Trophoblast cell (in vitro differentiated cells and primary cell): ENCODE measurements around the gene EXOSC9.
A peak's percentile ranks its signal among the peaks of the same experiment; 100 is the strongest.

Source experiments
- DNase-seq, 2 donors: peaks; one replicate each; pipeline ENCODE4 v3.0.0-alpha.2; 2016
- H2AFZ ChIP-seq: 2 replicates; pipeline ENCODE4 v1.6.1; 2013; ENCODE audit warnings: low read length, moderate library complexity, mild to moderate bottlenecking; ENCODE audit not compliant: insufficient read depth, poor library complexity
- H2AK5ac ChIP-seq: 2 replicates; pipeline ENCODE4 v1.6.1; 2013; ENCODE audit warnings: mild to moderate bottlenecking, low read length
- H2BK120ac ChIP-seq: 2 replicates; pipeline ENCODE4 v1.6.1; 2013; ENCODE audit warnings: low read length, mild to moderate bottlenecking, moderate library complexity; ENCODE audit not compliant: insufficient read depth, poor library complexity
- H2BK12ac ChIP-seq: 2 replicates; pipeline ENCODE4 v1.6.1; 2013; ENCODE audit warnings: mild to moderate bottlenecking, low read length, moderate library complexity
- H2BK5ac ChIP-seq: 2 replicates; pipeline ENCODE4 v1.6.1; 2013; ENCODE audit warnings: low read length, low read depth, moderate library complexity, mild to moderate bottlenecking; ENCODE audit not compliant: poor library complexity
- H3K14ac ChIP-seq: 2 replicates; pipeline ENCODE4 v1.6.1; 2013; ENCODE audit warnings: mild to moderate bottlenecking, low read length
- H3K18ac ChIP-seq: 2 replicates; pipeline ENCODE4 v1.6.1; 2013; ENCODE audit warnings: mild to moderate bottlenecking, low read length
- H3K23ac ChIP-seq: 2 replicates; pipeline ENCODE4 v1.6.1; 2013; ENCODE audit warnings: low read length
- H3K27ac ChIP-seq: 2 replicates; pipeline ENCODE4 v1.5.1; 2013; ENCODE audit warnings: low read depth, mild to moderate bottlenecking, inconsistent platforms, low read length, moderate library complexity
- H3K27me3 ChIP-seq: 2 replicates; pipeline ENCODE4 v1.6.1; 2013; ENCODE audit warnings: inconsistent platforms, mild to moderate bottlenecking, low read length, moderate library complexity; ENCODE audit not compliant: insufficient read depth
- H3K36me3 ChIP-seq, 2 experiments: 1 replicate in 1 of 2; 2 replicates in 1 of 2; pipeline ENCODE4 v1.6.1; 2013; ENCODE audit warnings: low read length in 2 of 2, mild to moderate bottlenecking in 2 of 2, moderate library complexity in 1 of 2; ENCODE audit not compliant: insufficient read depth in 2 of 2, control insufficient read depth in 1 of 2
- H3K4ac ChIP-seq: 2 replicates; pipeline ENCODE4 v1.6.1; 2013; ENCODE audit warnings: low read depth, mild to moderate bottlenecking, low read length, moderate library complexity
- H3K4me1 ChIP-seq, 2 experiments: 1 replicate in 1 of 2; 2 replicates in 1 of 2; pipeline ENCODE4 v1.6.1; 2013; ENCODE audit warnings: low read length in 2 of 2, mild to moderate bottlenecking in 2 of 2, moderate library complexity in 1 of 2; ENCODE audit not compliant: insufficient read depth in 2 of 2, control insufficient read depth in 1 of 2
- H3K4me2 ChIP-seq: 2 replicates; pipeline ENCODE4 v1.6.1; 2013; ENCODE audit warnings: inconsistent platforms, mild to moderate bottlenecking, low read length, moderate library complexity
- H3K4me3 ChIP-seq: 2 replicates; pipeline ENCODE4 v1.5.1; 2013; ENCODE audit warnings: mild to moderate bottlenecking, low read depth, low read length, inconsistent platforms
- H3K79me1 ChIP-seq: one replicate; pipeline ENCODE4 v1.6.1; 2013; ENCODE audit warnings: low read length
- H3K79me2 ChIP-seq: 2 replicates; pipeline ENCODE4 v1.6.1; 2013; ENCODE audit warnings: low read length, mild to moderate bottlenecking; ENCODE audit not compliant: control insufficient read depth, insufficient read depth, poor library complexity
- H3K9ac ChIP-seq: 2 replicates; pipeline ENCODE4 v1.6.1; 2013; ENCODE audit warnings: mild to moderate bottlenecking, low read length
- H3K9me3 ChIP-seq: 2 replicates; pipeline ENCODE4 v1.6.1; 2013; ENCODE audit warnings: low read depth, mild to moderate bottlenecking, control low read depth, inconsistent platforms, low read length; ENCODE audit not compliant: insufficient read depth
- H4K12ac ChIP-seq: 2 replicates; pipeline ENCODE4 v1.6.1; 2013; ENCODE audit warnings: low read depth, mild to moderate bottlenecking, low read length, moderate library complexity
- H4K8ac ChIP-seq: 2 replicates; pipeline ENCODE4 v1.6.1; 2013; ENCODE audit warnings: low read depth, mild to moderate bottlenecking, low read length, moderate library complexity
- H4K91ac ChIP-seq: one replicate; pipeline ENCODE4 v1.6.1; 2013; ENCODE audit warnings: low read depth, mild to moderate bottlenecking, low read length, moderate library complexity
- WGBS: extraction: QIAGEN DNeasy Blood & Tissue Kit; methylation state at CpG from one replicate; pipeline ENCODE4 v1.1.7; 2013; ENCODE audit warnings: missing lambda C conversion rate; ENCODE audit not compliant: insufficient read length, insufficient coverage; ENCODE audit errors: extremely low coverage; 5-methylcytosine and 5-hydroxymethylcytosine counted together

EXOSC9 gene

GRCh38 chr4:121817701-121818100, 16.6 kb downstream of the EXOSC9 start:
- Histone ChIP-seq H2BK120ac (no peak overlapping the region), H3K27me3 (no peaks in the 10 kb centered on the region), H3K4me3 (no peak overlapping the region), H3K36me3 (peaks cover 4 to 13% of the 10 kb centered on the region in 2 experiments), H3K4ac (no peak overlapping the region), H3K27ac (no peak overlapping the region), H3K14ac (no peak overlapping the region), H2BK12ac (no peak overlapping the region), H4K91ac (no peak overlapping the region), H3K79me1 (no peaks in the 10 kb centered on the region), H3K23ac (no peak overlapping the region), H3K4me1 (peaks cover 2% of the 10 kb centered on the region in 2 experiments), H4K12ac (no peak overlapping the region), H3K4me2 (no peak overlapping the region), H3K9ac (no peak overlapping the region), H3K9me3 (no peaks in the 10 kb centered on the region), H2AK5ac (no peak overlapping the region), H2AFZ (no peak overlapping the region), H3K18ac (no peak overlapping the region), H4K8ac (no peak overlapping the region), H3K79me2 (peaks cover 1% of the 10 kb centered on the region), H2BK5ac (no peak overlapping the region)
- DNase-seq, result no peak
- WGBS, result no CpG with 5 or more reads among the region's 1 CpG

- WGBS, result no CpG with 5 or more reads among the region's 1 CpG
These were observed 17.1 kb downstream of the EXOSC9 start for GRCh38 chr4:121818215-121818614.

GRCh38 chr4:121819216-121819965, 18.3 kb downstream of the EXOSC9 start:
- Histone ChIP-seq H2BK12ac (no peak overlapping the region), H3K9ac (no peak overlapping the region), H3K27me3 (no peaks in the 10 kb centered on the region), H4K12ac (no peak overlapping the region), H3K4me1 (peaks cover 2% of the 10 kb centered on the region in 2 experiments), H4K8ac (no peak overlapping the region), H3K9me3 (no peaks in the 10 kb centered on the region), H3K4ac (no peak overlapping the region), H3K27ac (no peak overlapping the region), H2AK5ac (no peak overlapping the region), H3K18ac (no peak overlapping the region), H2BK120ac (no peak overlapping the region), H3K4me3 (no peak overlapping the region), H3K14ac (no peak overlapping the region), H3K79me1 (peaks cover 9% of the 10 kb centered on the region), H3K79me2 (peaks cover 11% of the 10 kb centered on the region), H3K23ac (no peak overlapping the region), H2AFZ (no peak overlapping the region), H3K4me2 (no peak overlapping the region), H2BK5ac (no peak overlapping the region), H3K36me3 (peaks cover 4 to 13% of the 10 kb centered on the region in 2 experiments), H4K91ac (no peak overlapping the region)
- WGBS, result no CpG with 5 or more reads among the region's 1 CpG
- DNase-seq, result no peak

More at GRCh38 chr4:121818215-121818614, 17.1 kb downstream of the EXOSC9 start:
- no peak overlapping the region for H3K4ac ChIP-seq
- H2BK5ac ChIP-seq, result no peak overlapping the region
- peaks cover 4 to 13% of the 10 kb centered on the region in 2 experiments for H3K36me3 ChIP-seq
- no peak overlapping the region for H3K14ac ChIP-seq
- no peaks in the 10 kb centered on the region for H3K27me3 ChIP-seq
- H3K4me2 ChIP-seq, result no peak overlapping the region
- no peak overlapping the region for H3K4me3 ChIP-seq
- H2AK5ac ChIP-seq, result no peak overlapping the region
- no peak overlapping the region for H3K27ac ChIP-seq
- H3K79me2 ChIP-seq, result peaks cover 6% of the 10 kb centered on the region
- no peak overlapping the region for H2BK120ac ChIP-seq
- peaks cover 2% of the 10 kb centered on the region in 2 experiments for H3K4me1 ChIP-seq
- H2AFZ ChIP-seq, result no peak overlapping the region
- H4K12ac ChIP-seq, result no peak overlapping the region
- no peak overlapping the region for H4K91ac ChIP-seq
- H2BK12ac ChIP-seq, result no peak overlapping the region
- no peak overlapping the region for H3K9ac ChIP-seq
- no peak overlapping the region for H3K23ac ChIP-seq
- no peaks in the 10 kb centered on the region for H3K9me3 ChIP-seq
- peaks cover 2% of the 10 kb centered on the region for H3K79me1 ChIP-seq
- H4K8ac ChIP-seq, result no peak overlapping the region
- DNase-seq, result no peak
- H3K18ac ChIP-seq, result no peak overlapping the region

GRCh38 chr4:121822047-121822446, 20.9 kb downstream of the EXOSC9 start:
- H3K79me2 ChIP-seq, result peaks cover 11% of the 10 kb centered on the region
- H3K9ac ChIP-seq, result no peak overlapping the region
- H3K27ac ChIP-seq, result no peak overlapping the region
- H2BK12ac ChIP-seq, result no peak overlapping the region
- no peaks in the 10 kb centered on the region for H3K9me3 ChIP-seq
- H2BK120ac ChIP-seq, result no peak overlapping the region
- no peak overlapping the region for H2AK5ac ChIP-seq
- peak overlapping the region; percentile 98 for H3K4me2 ChIP-seq
- H3K4ac ChIP-seq, result no peak overlapping the region
- no peak overlapping the region for H4K91ac ChIP-seq
- no peak overlapping the region for H2AFZ ChIP-seq
- no peak overlapping the region for H3K23ac ChIP-seq
- no peak overlapping the region for H4K8ac ChIP-seq
- no peak for DNase-seq
- H3K18ac ChIP-seq, result no peak overlapping the region
- peaks cover 2% of the 10 kb centered on the region in 2 experiments for H3K4me1 ChIP-seq
- H3K27me3 ChIP-seq, result no peaks in the 10 kb centered on the region
- no peak overlapping the region for H2BK5ac ChIP-seq
- WGBS, result 100% methylated on average over 1 of the region's 1 CpG
- H3K36me3 ChIP-seq, result peaks cover 0 to 13% of the 10 kb centered on the region in 2 experiments
- H3K79me1 ChIP-seq, result peaks cover 9% of the 10 kb centered on the region
- no peak overlapping the region for H3K14ac ChIP-seq
- no peak overlapping the region for H4K12ac ChIP-seq
- H3K4me3 ChIP-seq, result no peak overlapping the region
